ENCODE data around the gene TCERG1.
"Not testable (repeated sequence)": the region's sequence is repeated elsewhere in the genome, so short reads cannot be mapped to it uniquely, and the experiment has no call there.

TCERG1 gene

GRCh38 chr5:146523698-146524097, 76.6 kb downstream of the TCERG1 start:
- no peak for DNase-seq

- no peak for DNase-seq
Measured at GRCh38 chr5:146527785-146528184, 80.7 kb downstream of the TCERG1 start.

- DNase-seq = no peak
Measured at GRCh38 chr5:146528236-146528635, 81.1 kb downstream of the TCERG1 start.

- DNase-seq = peak; percentile 5
Measured at GRCh38 chr5:146529984-146530383, 82.9 kb downstream of the TCERG1 start.

GRCh38 chr5:146533260-146533857, 86.2 kb downstream of the TCERG1 start:
- peak; percentile 3 for DNase-seq

- no peak for DNase-seq
Measured at GRCh38 chr5:146533882-146534281, 86.7 kb downstream of the TCERG1 start.

GRCh38 chr5:146538432-146538831, 91.3 kb downstream of the TCERG1 start:
- no peak for DNase-seq

GRCh38 chr5:146539973-146540372, 92.8 kb downstream of the TCERG1 start:
- no peak for DNase-seq

- no peak for DNase-seq
Measured at GRCh38 chr5:146540414-146540813, 93.3 kb downstream of the TCERG1 start.

- peak; percentile 33 for DNase-seq
Measured at GRCh38 chr5:146541958-146542849, 95.1 kb downstream of the TCERG1 start.

- DNase-seq = no peak
Measured at GRCh38 chr5:146544232-146544631, 97.1 kb downstream of the TCERG1 start.

- no peak for DNase-seq
Measured at GRCh38 chr5:146548781-146549449, 101.8 kb downstream of the TCERG1 start.

GRCh38 chr5:146549615-146550014, 102.5 kb downstream of the TCERG1 start:
- no peak for DNase-seq

GRCh38 chr5:146553446-146553845, 106.3 kb downstream of the TCERG1 start:
- no peak for DNase-seq

- not testable (repeated sequence) for DNase-seq
Measured at GRCh38 chr5:146556884-146557283, 109.8 kb downstream of the TCERG1 start.

- DNase-seq = no peak
Measured at GRCh38 chr5:146560205-146560812, 113.2 kb downstream of the TCERG1 start.

Data from NCI-H2107 (cell line).